Trophoblast cell (in vitro differentiated cells and primary cell): ENCODE data around the gene KIT.
A peak's percentile ranks its signal among the peaks of the same experiment; 100 is the strongest.

ENCODE experiments used
- DNase-seq, 2 donors: peaks; one replicate each; pipeline ENCODE4 v3.0.0-alpha.2; 2016
- H2AFZ ChIP-seq: 2 replicates; pipeline ENCODE4 v1.6.1; 2013; ENCODE audit warnings: low read length, moderate library complexity, mild to moderate bottlenecking; ENCODE audit not compliant: insufficient read depth, poor library complexity
- H2AK5ac ChIP-seq: 2 replicates; pipeline ENCODE4 v1.6.1; 2013; ENCODE audit warnings: mild to moderate bottlenecking, low read length
- H2BK120ac ChIP-seq: 2 replicates; pipeline ENCODE4 v1.6.1; 2013; ENCODE audit warnings: low read length, mild to moderate bottlenecking, moderate library complexity; ENCODE audit not compliant: insufficient read depth, poor library complexity
- H2BK12ac ChIP-seq: 2 replicates; pipeline ENCODE4 v1.6.1; 2013; ENCODE audit warnings: mild to moderate bottlenecking, low read length, moderate library complexity
- H2BK5ac ChIP-seq: 2 replicates; pipeline ENCODE4 v1.6.1; 2013; ENCODE audit warnings: low read length, low read depth, moderate library complexity, mild to moderate bottlenecking; ENCODE audit not compliant: poor library complexity
- H3K14ac ChIP-seq: 2 replicates; pipeline ENCODE4 v1.6.1; 2013; ENCODE audit warnings: mild to moderate bottlenecking, low read length
- H3K18ac ChIP-seq: 2 replicates; pipeline ENCODE4 v1.6.1; 2013; ENCODE audit warnings: mild to moderate bottlenecking, low read length
- H3K23ac ChIP-seq: 2 replicates; pipeline ENCODE4 v1.6.1; 2013; ENCODE audit warnings: low read length
- H3K27ac ChIP-seq: 2 replicates; pipeline ENCODE4 v1.5.1; 2013; ENCODE audit warnings: low read depth, mild to moderate bottlenecking, inconsistent platforms, low read length, moderate library complexity
- H3K27me3 ChIP-seq: 2 replicates; pipeline ENCODE4 v1.6.1; 2013; ENCODE audit warnings: inconsistent platforms, mild to moderate bottlenecking, low read length, moderate library complexity; ENCODE audit not compliant: insufficient read depth
- H3K36me3 ChIP-seq, 2 experiments: 1 replicate in 1 of 2; 2 replicates in 1 of 2; pipeline ENCODE4 v1.6.1; 2013; ENCODE audit warnings: low read length in 2 of 2, mild to moderate bottlenecking in 2 of 2, moderate library complexity in 1 of 2; ENCODE audit not compliant: insufficient read depth in 2 of 2, control insufficient read depth in 1 of 2
- H3K4ac ChIP-seq: 2 replicates; pipeline ENCODE4 v1.6.1; 2013; ENCODE audit warnings: low read depth, mild to moderate bottlenecking, low read length, moderate library complexity
- H3K4me1 ChIP-seq, 2 experiments: 1 replicate in 1 of 2; 2 replicates in 1 of 2; pipeline ENCODE4 v1.6.1; 2013; ENCODE audit warnings: low read length in 2 of 2, mild to moderate bottlenecking in 2 of 2, moderate library complexity in 1 of 2; ENCODE audit not compliant: insufficient read depth in 2 of 2, control insufficient read depth in 1 of 2
- H3K4me2 ChIP-seq: 2 replicates; pipeline ENCODE4 v1.6.1; 2013; ENCODE audit warnings: inconsistent platforms, mild to moderate bottlenecking, low read length, moderate library complexity
- H3K4me3 ChIP-seq: 2 replicates; pipeline ENCODE4 v1.5.1; 2013; ENCODE audit warnings: mild to moderate bottlenecking, low read depth, low read length, inconsistent platforms
- H3K79me1 ChIP-seq: one replicate; pipeline ENCODE4 v1.6.1; 2013; ENCODE audit warnings: low read length
- H3K79me2 ChIP-seq: 2 replicates; pipeline ENCODE4 v1.6.1; 2013; ENCODE audit warnings: low read length, mild to moderate bottlenecking; ENCODE audit not compliant: control insufficient read depth, insufficient read depth, poor library complexity
- H3K9ac ChIP-seq: 2 replicates; pipeline ENCODE4 v1.6.1; 2013; ENCODE audit warnings: mild to moderate bottlenecking, low read length
- H3K9me3 ChIP-seq: 2 replicates; pipeline ENCODE4 v1.6.1; 2013; ENCODE audit warnings: low read depth, mild to moderate bottlenecking, control low read depth, inconsistent platforms, low read length; ENCODE audit not compliant: insufficient read depth
- H4K12ac ChIP-seq: 2 replicates; pipeline ENCODE4 v1.6.1; 2013; ENCODE audit warnings: low read depth, mild to moderate bottlenecking, low read length, moderate library complexity
- H4K8ac ChIP-seq: 2 replicates; pipeline ENCODE4 v1.6.1; 2013; ENCODE audit warnings: low read depth, mild to moderate bottlenecking, low read length, moderate library complexity
- H4K91ac ChIP-seq: one replicate; pipeline ENCODE4 v1.6.1; 2013; ENCODE audit warnings: low read depth, mild to moderate bottlenecking, low read length, moderate library complexity
- WGBS: extraction: QIAGEN DNeasy Blood & Tissue Kit; methylation state at CpG from one replicate; pipeline ENCODE4 v1.1.7; 2013; ENCODE audit warnings: missing lambda C conversion rate; ENCODE audit not compliant: insufficient read length, insufficient coverage; ENCODE audit errors: extremely low coverage; 5-methylcytosine and 5-hydroxymethylcytosine counted together

KIT gene

DNA sequence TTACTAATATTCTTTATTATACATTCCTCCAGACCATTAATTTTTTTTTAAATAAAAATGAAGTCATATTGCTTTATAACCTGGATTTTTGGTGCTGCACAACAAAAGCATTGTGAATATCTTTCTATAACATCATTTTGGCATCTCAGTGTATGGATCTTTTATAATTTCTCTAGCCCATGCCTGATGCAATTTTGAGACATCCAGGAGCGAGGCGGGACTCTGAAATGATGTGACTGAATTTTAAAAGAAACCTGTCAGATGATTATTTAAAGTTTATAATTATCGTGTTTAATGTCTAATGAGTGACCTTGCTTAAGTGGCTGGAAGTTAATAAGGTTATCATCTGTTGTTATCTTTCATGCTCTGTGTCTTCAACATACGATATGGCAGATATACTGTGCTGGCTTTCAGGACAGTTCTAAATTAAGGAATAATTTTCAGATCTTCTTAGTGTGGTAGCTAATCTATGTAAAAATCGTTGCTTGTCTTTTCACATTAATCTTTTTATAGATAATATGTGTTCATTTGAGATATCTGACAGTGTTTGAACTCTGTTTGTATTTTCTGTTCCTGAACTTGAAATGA lies 58.8 kb downstream of the KIT start:
- Histone ChIP-seq H3K36me3 (no peaks in the 10 kb centered on the region), H3K27me3 (no peaks in the 10 kb centered on the region), H2AFZ (no peak overlapping the region), H4K91ac (no peak overlapping the region), H3K9ac (no peak overlapping the region), H4K12ac (no peak overlapping the region), H3K79me1 (no peaks in the 10 kb centered on the region), H3K4me1 (no peaks in the 10 kb centered on the region), H3K4ac (no peak overlapping the region), H3K27ac (no peak overlapping the region), H3K18ac (no peak overlapping the region), H3K14ac (no peak overlapping the region), H3K4me3 (no peak overlapping the region), H3K23ac (no peak overlapping the region), H2AK5ac (no peak overlapping the region), H2BK120ac (no peak overlapping the region), H3K4me2 (no peak overlapping the region), H2BK12ac (no peak overlapping the region), H4K8ac (no peak overlapping the region), H3K79me2 (no peaks in the 10 kb centered on the region), H3K9me3 (no peaks in the 10 kb centered on the region), H2BK5ac (no peak overlapping the region)
- no CpG with 5 or more reads among the region's 5 CpGs for WGBS
- DNase-seq, result no peak

DNA sequence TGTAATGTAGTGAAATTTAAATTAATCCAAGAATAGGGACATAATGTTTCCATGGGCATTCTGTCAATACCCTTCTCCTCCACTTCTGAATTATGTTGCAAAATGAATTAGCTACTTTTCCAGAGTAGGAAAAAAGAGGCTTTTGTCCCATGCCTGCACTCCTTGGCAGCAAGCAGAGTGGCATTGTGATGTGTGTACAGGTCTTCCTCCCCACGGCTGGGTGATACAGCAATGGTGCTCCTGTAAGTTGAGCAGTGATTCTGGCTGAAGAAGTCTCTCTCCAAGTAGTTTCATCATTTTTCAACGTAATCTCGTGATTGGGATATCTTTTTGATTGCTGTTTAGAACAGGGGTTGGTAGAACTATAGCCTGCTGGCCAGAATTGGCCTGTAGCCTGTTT lies 59.9 kb downstream of the KIT start:
- H3K27me3 ChIP-seq, result no peaks in the 10 kb centered on the region
- H3K4ac ChIP-seq, result no peak overlapping the region
- no peaks in the 10 kb centered on the region for H3K79me1 ChIP-seq
- H4K8ac ChIP-seq, result no peak overlapping the region
- no peak overlapping the region for H4K91ac ChIP-seq
- H3K4me2 ChIP-seq, result no peak overlapping the region
- H2BK12ac ChIP-seq, result no peak overlapping the region
- no peak overlapping the region for H2BK120ac ChIP-seq
- no peak overlapping the region for H3K27ac ChIP-seq
- no peaks in the 10 kb centered on the region for H3K4me1 ChIP-seq
- no peaks in the 10 kb centered on the region for H3K36me3 ChIP-seq
- H4K12ac ChIP-seq, result no peak overlapping the region
- H3K18ac ChIP-seq, result no peak overlapping the region
- WGBS, result no CpG with 5 or more reads among the region's 3 CpGs
- H3K23ac ChIP-seq, result peak overlapping the region; percentile 89
- no peak overlapping the region for H3K9ac ChIP-seq
- H2AFZ ChIP-seq, result no peak overlapping the region
- H3K79me2 ChIP-seq, result no peaks in the 10 kb centered on the region
- H2AK5ac ChIP-seq, result no peak overlapping the region
- H3K9me3 ChIP-seq, result no peaks in the 10 kb centered on the region
- H3K14ac ChIP-seq, result no peak overlapping the region
- no peak for DNase-seq
- H3K4me3 ChIP-seq, result no peak overlapping the region
- H2BK5ac ChIP-seq, result no peak overlapping the region

DNA sequence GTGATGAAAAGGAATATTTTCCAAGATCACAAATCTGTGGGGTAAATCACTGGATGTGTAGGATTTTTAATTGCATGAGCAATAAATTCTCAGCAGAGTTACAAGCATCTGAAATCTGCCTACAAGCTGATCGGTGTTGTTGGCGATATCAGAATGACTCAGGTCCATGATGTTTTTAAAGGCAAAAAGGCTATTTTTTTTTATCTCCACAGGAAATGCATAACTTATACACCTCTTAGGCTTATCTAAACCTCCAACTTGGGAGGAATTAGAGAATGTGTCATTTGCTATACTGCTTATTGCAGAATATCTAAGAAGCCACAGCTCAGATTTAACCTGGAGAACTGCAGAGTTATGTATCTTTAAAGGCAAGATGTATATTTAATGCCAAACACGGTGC lies 61.6 kb downstream of the KIT start:
- no peak overlapping the region for H3K4me2 ChIP-seq
- H4K12ac ChIP-seq, result no peak overlapping the region
- no peaks in the 10 kb centered on the region for H3K4me1 ChIP-seq
- no peaks in the 10 kb centered on the region for H3K79me1 ChIP-seq
- no peak overlapping the region for H3K18ac ChIP-seq
- H3K23ac ChIP-seq, result no peak overlapping the region
- no peaks in the 10 kb centered on the region for H3K36me3 ChIP-seq
- no CpG with 5 or more reads among the region's 3 CpGs for WGBS
- no peak overlapping the region for H2AFZ ChIP-seq
- no peak overlapping the region for H4K91ac ChIP-seq
- H2BK120ac ChIP-seq, result no peak overlapping the region
- no peak overlapping the region for H3K4ac ChIP-seq
- H3K27me3 ChIP-seq, result no peaks in the 10 kb centered on the region
- no peak overlapping the region for H3K9ac ChIP-seq
- H2BK5ac ChIP-seq, result no peak overlapping the region
- DNase-seq, result no peak
- no peak overlapping the region for H2BK12ac ChIP-seq
- no peak overlapping the region for H3K27ac ChIP-seq
- H3K4me3 ChIP-seq, result no peak overlapping the region
- no peak overlapping the region for H3K14ac ChIP-seq
- no peak overlapping the region for H2AK5ac ChIP-seq
- H4K8ac ChIP-seq, result no peak overlapping the region
- no peaks in the 10 kb centered on the region for H3K79me2 ChIP-seq
- H3K9me3 ChIP-seq, result no peaks in the 10 kb centered on the region

DNA sequence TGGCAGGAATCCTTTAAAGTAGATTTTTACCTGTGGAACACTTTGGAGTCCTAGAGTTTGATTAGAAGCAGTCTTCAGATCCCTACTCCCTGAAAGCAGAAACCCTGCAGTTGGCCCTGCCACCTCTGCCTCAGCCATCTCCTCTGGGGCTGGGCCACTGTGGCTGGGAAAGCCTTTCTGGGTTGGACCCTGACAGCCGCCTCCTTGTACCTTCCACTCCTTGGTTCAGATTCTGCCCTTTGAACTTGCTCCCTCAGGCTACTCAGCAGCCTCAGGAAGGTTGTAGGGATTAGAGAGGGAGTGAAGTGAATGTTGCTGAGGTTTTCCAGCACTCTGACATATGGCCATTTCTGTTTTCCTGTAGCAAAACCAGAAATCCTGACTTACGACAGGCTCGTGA lies 65.5 kb downstream of the KIT start:
- Histone ChIP-seq H3K9ac (no peak overlapping the region), H2AFZ (no peak overlapping the region), H3K4me2 (no peak overlapping the region), H3K9me3 (no peaks in the 10 kb centered on the region), H3K4ac (no peak overlapping the region), H3K23ac (no peak overlapping the region), H2BK5ac (no peak overlapping the region), H3K14ac (no peak overlapping the region), H3K36me3 (no peaks in the 10 kb centered on the region), H2BK120ac (no peak overlapping the region), H4K12ac (no peak overlapping the region), H3K4me1 (no peaks in the 10 kb centered on the region), H3K27ac (no peak overlapping the region), H3K79me2 (no peaks in the 10 kb centered on the region), H3K79me1 (no peaks in the 10 kb centered on the region), H4K91ac (no peak overlapping the region), H2AK5ac (no peak overlapping the region), H4K8ac (no peak overlapping the region), H3K27me3 (no peaks in the 10 kb centered on the region), H2BK12ac (no peak overlapping the region), H3K18ac (no peak overlapping the region), H3K4me3 (no peak overlapping the region)
- DNase-seq, result no peak
- WGBS, result no CpG with 5 or more reads among the region's 3 CpGs
